ENCODE data around the gene RPS15A.
"Not testable (repeated sequence)": the region's sequence is repeated elsewhere in the genome, so short reads cannot be mapped to it uniquely, and the experiment has no call there.

The RPS15A gene

DNA sequence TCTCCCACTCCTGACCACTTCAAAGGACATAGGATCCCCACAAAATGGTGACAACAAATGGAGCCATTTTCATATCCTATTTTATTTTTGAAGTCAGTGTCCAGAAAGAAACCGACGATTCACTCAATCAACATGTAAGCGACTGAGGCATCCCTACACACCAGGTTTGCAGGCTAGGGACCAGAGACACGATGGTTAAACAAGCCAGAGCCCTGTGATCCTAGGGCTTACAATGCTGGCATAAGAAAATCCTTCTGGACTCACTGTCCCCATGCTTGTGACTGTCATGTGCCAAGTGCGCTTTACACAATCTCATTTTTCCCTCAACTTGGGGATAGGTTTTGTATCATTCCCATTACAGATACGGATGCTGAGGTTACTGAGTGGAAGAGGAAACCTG is 8.9 kb downstream of the RPS15A start:
- H3K36me3 ChIP-seq (ENCODE audit: control insufficient read depth in 1 of 2, insufficient read depth in 2 of 2, low read length in 2 of 2): peaks cover 28 to 43% of the 10 kb centered on the region in 2 donors
- not testable (repeated sequence) for H3K4me3 ChIP-seq (ENCODE audit: low read depth in 1 of 2, low read length in 2 of 2); H3K9me3 ChIP-seq (ENCODE audit: control insufficient read depth in 1 of 2, low read length in 2 of 2); H3K27me3 ChIP-seq (ENCODE audit: control insufficient read depth in 1 of 2, insufficient read depth in 2 of 2, low read length in 2 of 2); H3K27ac ChIP-seq (ENCODE audit: low read depth, low read length); H3K9ac ChIP-seq (ENCODE audit: low read depth in 1 of 2, low read length in 2 of 2)
- H3K4me1 ChIP-seq (ENCODE audit: control insufficient read depth in 1 of 2, insufficient read depth in 2 of 2, low read length in 2 of 2): peaks cover 10 to 15% of the 10 kb centered on the region in 2 donors

- Histone ChIP-seq H3K36me3 (ENCODE audit: control insufficient read depth in 1 of 2, insufficient read depth in 2 of 2, low read length in 2 of 2) (peaks cover 25 to 36% of the 10 kb centered on the region in 2 donors), H3K4me1 (ENCODE audit: control insufficient read depth in 1 of 2, insufficient read depth in 2 of 2, low read length in 2 of 2) (peaks cover 3 to 13% of the 10 kb centered on the region in 2 donors)
- not testable (repeated sequence) for H3K27me3 ChIP-seq (ENCODE audit: control insufficient read depth in 1 of 2, insufficient read depth in 2 of 2, low read length in 2 of 2); H3K27ac ChIP-seq (ENCODE audit: low read depth, low read length); H3K4me3 ChIP-seq (ENCODE audit: low read depth in 1 of 2, low read length in 2 of 2); H3K9ac ChIP-seq (ENCODE audit: low read depth in 1 of 2, low read length in 2 of 2); H3K9me3 ChIP-seq (ENCODE audit: control insufficient read depth in 1 of 2, low read length in 2 of 2)
Observed at GRCh38 chr16:18780460-18781026, 9.6 kb downstream of the RPS15A start.

DNA sequence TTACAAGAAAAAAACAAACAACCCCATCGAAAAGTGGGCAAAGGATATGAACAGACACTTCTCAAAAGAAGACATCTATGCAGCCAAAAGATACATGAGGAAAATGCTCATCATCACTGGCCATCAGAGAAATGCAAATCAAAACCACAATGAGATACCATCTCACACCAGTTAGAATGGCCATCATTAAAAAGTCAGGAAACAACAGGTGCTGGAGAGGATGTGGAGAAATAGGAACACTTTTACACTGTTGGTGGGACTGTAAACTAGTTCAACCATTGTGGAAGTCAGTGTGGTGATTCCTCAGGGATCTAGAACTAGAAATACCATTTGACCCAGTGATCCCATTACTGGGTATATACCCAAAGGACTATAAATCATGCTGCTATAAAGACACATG is 12.5 kb downstream of the RPS15A start:
- not testable (repeated sequence) for H3K9ac ChIP-seq (ENCODE audit: low read depth in 1 of 2, low read length in 2 of 2); H3K4me3 ChIP-seq (ENCODE audit: low read depth in 1 of 2, low read length in 2 of 2); H3K4me1 ChIP-seq (ENCODE audit: control insufficient read depth in 1 of 2, insufficient read depth in 2 of 2, low read length in 2 of 2); H3K9me3 ChIP-seq (ENCODE audit: control insufficient read depth in 1 of 2, low read length in 2 of 2); H3K27me3 ChIP-seq (ENCODE audit: control insufficient read depth in 1 of 2, insufficient read depth in 2 of 2, low read length in 2 of 2); H3K27ac ChIP-seq (ENCODE audit: low read depth, low read length); H3K36me3 ChIP-seq (ENCODE audit: control insufficient read depth in 1 of 2, insufficient read depth in 2 of 2, low read length in 2 of 2)

DNA sequence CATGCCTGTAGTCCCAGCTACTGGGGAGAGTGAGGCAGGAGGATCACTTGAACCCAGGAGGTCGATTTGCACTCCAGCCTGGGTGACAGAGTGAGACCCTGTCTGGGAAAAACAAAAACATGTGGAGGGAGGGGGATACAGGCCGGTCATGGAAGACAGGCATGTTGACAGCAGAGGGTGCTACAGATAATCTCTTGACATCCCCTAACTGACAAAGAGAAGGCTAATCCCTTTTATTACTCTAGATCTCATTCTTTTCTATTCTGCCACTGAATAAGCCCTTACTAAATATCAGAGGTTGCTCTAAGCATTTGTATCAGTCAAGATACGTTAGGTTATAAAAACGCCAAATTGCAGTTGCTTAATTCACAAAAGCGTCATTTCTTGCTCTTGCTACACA is 13.8 kb downstream of the RPS15A start:
- not testable (repeated sequence) for H3K27me3 ChIP-seq (ENCODE audit: control insufficient read depth in 1 of 2, insufficient read depth in 2 of 2, low read length in 2 of 2); H3K27ac ChIP-seq (ENCODE audit: low read depth, low read length); H3K4me1 ChIP-seq (ENCODE audit: control insufficient read depth in 1 of 2, insufficient read depth in 2 of 2, low read length in 2 of 2); H3K36me3 ChIP-seq (ENCODE audit: control insufficient read depth in 1 of 2, insufficient read depth in 2 of 2, low read length in 2 of 2); H3K4me3 ChIP-seq (ENCODE audit: low read depth in 1 of 2, low read length in 2 of 2); H3K9me3 ChIP-seq (ENCODE audit: control insufficient read depth in 1 of 2, low read length in 2 of 2); H3K9ac ChIP-seq (ENCODE audit: low read depth in 1 of 2, low read length in 2 of 2)

GRCh38 chr16:18774651-18775050 is 15.5 kb downstream of the RPS15A start:
- not testable (repeated sequence) for H3K27ac ChIP-seq (ENCODE audit: low read depth, low read length); H3K9ac ChIP-seq (ENCODE audit: low read depth in 1 of 2, low read length in 2 of 2); H3K4me3 ChIP-seq (ENCODE audit: low read depth in 1 of 2, low read length in 2 of 2); H3K36me3 ChIP-seq (ENCODE audit: control insufficient read depth in 1 of 2, insufficient read depth in 2 of 2, low read length in 2 of 2); H3K27me3 ChIP-seq (ENCODE audit: control insufficient read depth in 1 of 2, insufficient read depth in 2 of 2, low read length in 2 of 2); H3K4me1 ChIP-seq (ENCODE audit: control insufficient read depth in 1 of 2, insufficient read depth in 2 of 2, low read length in 2 of 2); H3K9me3 ChIP-seq (ENCODE audit: control insufficient read depth in 1 of 2, low read length in 2 of 2)

- H3K9ac ChIP-seq (ENCODE audit: low read depth in 1 of 2, low read length in 2 of 2); H3K27me3 ChIP-seq (ENCODE audit: control insufficient read depth in 1 of 2, insufficient read depth in 2 of 2, low read length in 2 of 2); H3K4me3 ChIP-seq (ENCODE audit: low read depth in 1 of 2, low read length in 2 of 2); H3K36me3 ChIP-seq (ENCODE audit: control insufficient read depth in 1 of 2, insufficient read depth in 2 of 2, low read length in 2 of 2); H3K27ac ChIP-seq (ENCODE audit: low read depth, low read length); H3K4me1 ChIP-seq (ENCODE audit: control insufficient read depth in 1 of 2, insufficient read depth in 2 of 2, low read length in 2 of 2); H3K9me3 ChIP-seq (ENCODE audit: control insufficient read depth in 1 of 2, low read length in 2 of 2): not testable (repeated sequence)
Observed at GRCh38 chr16:18772171-18772570, 18.0 kb downstream of the RPS15A start.

DNA sequence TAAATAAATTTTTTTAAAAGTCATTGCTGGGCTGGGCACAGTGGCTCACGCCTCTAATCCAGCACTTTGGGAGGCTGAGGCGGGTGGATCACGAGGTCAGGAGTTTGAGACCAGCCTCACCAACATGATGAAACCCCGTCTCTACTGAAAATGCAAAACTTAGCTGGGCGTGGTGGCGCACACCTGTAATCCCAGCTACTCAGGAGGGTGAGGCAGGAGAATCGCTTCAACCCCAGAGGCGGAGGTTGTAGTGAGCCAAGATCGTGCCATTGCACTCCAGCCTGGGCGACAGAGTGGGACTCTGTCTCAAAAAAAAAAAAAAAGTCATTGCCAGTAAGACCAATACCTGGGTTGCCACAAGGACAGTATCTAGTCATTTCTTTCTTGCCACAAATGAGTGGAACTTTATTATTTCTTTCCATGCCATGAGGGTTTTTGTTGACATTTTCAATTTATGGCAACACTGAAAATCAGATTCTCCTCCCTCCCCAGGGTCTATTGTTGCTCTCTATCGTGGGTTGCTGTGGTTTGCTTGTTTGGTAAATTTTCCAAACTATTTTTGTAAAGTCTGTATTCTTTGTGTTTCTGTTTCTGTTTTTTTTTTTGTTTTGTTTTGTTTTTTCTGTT is 19.7 kb downstream of the RPS15A start:
- not testable (repeated sequence) for H3K27me3 ChIP-seq (ENCODE audit: control insufficient read depth in 1 of 2, insufficient read depth in 2 of 2, low read length in 2 of 2); H3K9me3 ChIP-seq (ENCODE audit: control insufficient read depth in 1 of 2, low read length in 2 of 2); H3K36me3 ChIP-seq (ENCODE audit: control insufficient read depth in 1 of 2, insufficient read depth in 2 of 2, low read length in 2 of 2); H3K4me1 ChIP-seq (ENCODE audit: control insufficient read depth in 1 of 2, insufficient read depth in 2 of 2, low read length in 2 of 2); H3K9ac ChIP-seq (ENCODE audit: low read depth in 1 of 2, low read length in 2 of 2); H3K27ac ChIP-seq (ENCODE audit: low read depth, low read length); H3K4me3 ChIP-seq (ENCODE audit: low read depth in 1 of 2, low read length in 2 of 2)

GRCh38 chr16:18767217-18767616 is 22.9 kb downstream of the RPS15A start:
- H3K9ac ChIP-seq (ENCODE audit: low read depth in 1 of 2, low read length in 2 of 2); H3K27ac ChIP-seq (ENCODE audit: low read depth, low read length); H3K27me3 ChIP-seq (ENCODE audit: control insufficient read depth in 1 of 2, insufficient read depth in 2 of 2, low read length in 2 of 2); H3K4me3 ChIP-seq (ENCODE audit: low read depth in 1 of 2, low read length in 2 of 2); H3K9me3 ChIP-seq (ENCODE audit: control insufficient read depth in 1 of 2, low read length in 2 of 2); H3K36me3 ChIP-seq (ENCODE audit: control insufficient read depth in 1 of 2, insufficient read depth in 2 of 2, low read length in 2 of 2); H3K4me1 ChIP-seq (ENCODE audit: control insufficient read depth in 1 of 2, insufficient read depth in 2 of 2, low read length in 2 of 2): not testable (repeated sequence)

DNA sequence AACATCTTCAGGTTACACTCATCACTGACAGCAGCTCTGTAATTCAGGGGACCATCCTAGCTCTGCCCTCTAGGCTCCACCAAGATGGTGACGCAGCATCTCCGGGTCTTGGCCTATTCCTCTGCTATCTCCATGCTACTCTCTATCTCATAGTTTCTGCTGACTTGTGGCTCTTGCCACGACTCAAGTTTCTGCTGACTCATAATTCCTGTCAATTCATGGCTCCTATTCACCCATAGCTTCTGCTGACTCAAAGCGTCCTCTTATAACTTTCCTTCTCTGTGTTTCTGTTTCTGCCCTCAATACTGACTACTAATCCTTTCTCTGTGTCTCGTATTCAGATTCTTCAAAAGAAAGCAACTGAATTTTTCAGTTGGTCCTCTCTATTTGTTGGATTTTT is 27.4 kb downstream of the RPS15A start:
- not testable (repeated sequence) for H3K27me3 ChIP-seq (ENCODE audit: control insufficient read depth in 1 of 2, insufficient read depth in 2 of 2, low read length in 2 of 2); H3K4me1 ChIP-seq (ENCODE audit: control insufficient read depth in 1 of 2, insufficient read depth in 2 of 2, low read length in 2 of 2); H3K9me3 ChIP-seq (ENCODE audit: control insufficient read depth in 1 of 2, low read length in 2 of 2); H3K36me3 ChIP-seq (ENCODE audit: control insufficient read depth in 1 of 2, insufficient read depth in 2 of 2, low read length in 2 of 2); H3K9ac ChIP-seq (ENCODE audit: low read depth in 1 of 2, low read length in 2 of 2); H3K27ac ChIP-seq (ENCODE audit: low read depth, low read length); H3K4me3 ChIP-seq (ENCODE audit: low read depth in 1 of 2, low read length in 2 of 2)

DNA sequence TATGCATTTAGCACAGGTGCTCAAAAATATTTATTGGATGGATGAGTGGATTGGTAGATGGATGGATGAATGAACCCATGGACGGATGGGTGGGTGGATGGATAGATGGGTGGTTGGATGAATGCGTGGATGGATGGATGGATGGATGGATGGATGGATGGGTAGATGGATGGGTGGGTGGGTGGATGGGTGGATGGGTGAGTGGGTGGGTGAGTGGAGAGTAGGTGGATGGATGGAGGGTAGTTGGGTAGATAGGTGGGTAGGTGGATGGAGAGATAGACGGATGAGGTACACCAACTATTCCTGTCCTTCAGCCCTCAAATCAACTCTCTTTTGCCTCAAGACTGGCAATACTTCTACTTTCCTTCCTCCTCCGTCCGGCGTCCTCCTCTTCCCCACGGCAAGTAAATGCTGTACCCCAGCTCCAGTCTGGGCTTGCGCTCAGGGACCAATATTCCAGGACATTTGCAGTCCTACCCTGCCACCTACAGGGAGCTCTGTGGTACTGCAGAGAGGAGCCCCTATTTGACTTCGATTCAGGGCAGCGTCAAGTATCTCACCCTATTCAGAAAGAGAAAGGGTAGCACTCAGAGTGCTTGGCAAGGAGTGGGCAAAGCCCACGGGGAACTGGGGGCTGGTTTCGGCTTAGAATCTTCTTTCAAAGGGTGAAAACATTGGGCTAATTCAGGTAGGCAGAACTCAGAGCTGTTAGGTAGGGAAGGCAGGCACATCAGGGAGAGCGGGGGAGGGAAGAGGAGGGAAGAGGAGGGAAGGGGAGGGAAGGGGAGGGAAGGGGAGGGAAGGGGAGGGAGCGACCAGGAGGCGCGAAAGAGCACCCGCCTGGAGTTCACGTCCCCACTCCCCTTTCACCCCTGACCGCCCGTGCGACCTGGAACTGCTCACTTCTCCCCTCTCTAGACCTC is 30.3 kb downstream of the RPS15A start:
- not testable (repeated sequence) for H3K4me1 ChIP-seq (ENCODE audit: control insufficient read depth in 1 of 2, insufficient read depth in 2 of 2, low read length in 2 of 2); H3K4me3 ChIP-seq (ENCODE audit: low read depth in 1 of 2, low read length in 2 of 2); H3K9me3 ChIP-seq (ENCODE audit: control insufficient read depth in 1 of 2, low read length in 2 of 2); H3K27ac ChIP-seq (ENCODE audit: low read depth, low read length); H3K9ac ChIP-seq (ENCODE audit: low read depth in 1 of 2, low read length in 2 of 2); H3K27me3 ChIP-seq (ENCODE audit: control insufficient read depth in 1 of 2, insufficient read depth in 2 of 2, low read length in 2 of 2); H3K36me3 ChIP-seq (ENCODE audit: control insufficient read depth in 1 of 2, insufficient read depth in 2 of 2, low read length in 2 of 2)
